Naive B cell (primary cell): ENCODE measurements around the gene RNF182. TPM values are rescaled to one million over a fixed set of nuclear protein-coding genes. Genes with fewer than 3 reads are reported as not detected.

ENCODE experiments used
- ATAC-seq, 2 donors: fragments of 150-1000 bp; cut with Tn5 transposase; 2 replicates each; pipeline ENCODE4 v1.10.0; 2021; ENCODE audit warnings: low read depth in 2 of 2, mild to moderate bottlenecking in 2 of 2, moderate library complexity in 2 of 2
- DNase-seq: peaks from one replicate; pipeline ENCODE4 v3.0.0; 2022
- H3K27ac Mint-ChIP-seq, 6 donors: one replicate each; pipeline ENCODE4 v1.8.0; 2020 to 2022; ENCODE audit warnings: mild to moderate bottlenecking in 6 of 6, mixed read lengths in 6 of 6, moderate library complexity in 5 of 6, inconsistent platforms in 2 of 6
- H3K27me3 Mint-ChIP-seq, 3 donors: one replicate each; pipeline ENCODE4 v1.8.0; 2021 to 2022; ENCODE audit warnings: mixed read lengths in 3 of 3, mild to moderate bottlenecking in 1 of 3
- H3K36me3 Mint-ChIP-seq, 2 donors: one replicate each; pipeline ENCODE4 v1.8.0; 2020 to 2022; ENCODE audit warnings: mixed read lengths in 2 of 2, inconsistent platforms in 1 of 2, mild to moderate bottlenecking in 1 of 2
- H3K4me1 Mint-ChIP-seq, 3 donors: one replicate each; pipeline ENCODE4 v1.8.0; 2020 to 2022; ENCODE audit warnings: mixed read lengths in 3 of 3, inconsistent platforms in 1 of 3, mild to moderate bottlenecking in 1 of 3, moderate library complexity in 1 of 3
- H3K4me3 Mint-ChIP-seq, 8 donors: one replicate each; pipeline ENCODE4 v1.8.0; 2020 to 2022; ENCODE audit warnings: mild to moderate bottlenecking in 8 of 8, mixed read lengths in 8 of 8, moderate library complexity in 8 of 8, inconsistent platforms in 2 of 8
- H3K9me3 Mint-ChIP-seq, 7 donors: one replicate each; pipeline ENCODE4 v1.8.0; 2020 to 2022; ENCODE audit warnings: mixed read lengths in 7 of 7, mild to moderate bottlenecking in 5 of 7, inconsistent platforms in 2 of 7, moderate library complexity in 1 of 7
- polyA plus RNA-seq, 6 donors: library from polyadenylated mRNA; unstranded; fragments of 300-500 nt; fragmentation: Illumina TruSeq; gene quantifications; one replicate each; pipeline ENCODE4 v1.2.3, GENCODE V29; 2021; ENCODE audit warnings: low read depth in 6 of 6

The RNF182 gene
- polyA plus RNA-seq, 6 donors from 2014 or later = not detected

- Mint-ChIP-seq H3K9me3 (peaks cover 0 to 2% (median 0%) of the 10 kb centered on the region in 7 donors), H3K36me3 (peaks cover 3 to 9% of the 10 kb centered on the region in 2 donors), H3K27me3 (peaks cover 4 to 20% (median 13%) of the 10 kb centered on the region in 3 donors), H3K27ac (no peak overlapping the region), H3K4me3 (no peak overlapping the region), H3K4me1 (peaks cover 6 to 9% (median 9%) of the 10 kb centered on the region in 3 donors)
- no peak for DNase-seq
- no peak for ATAC-seq
These were observed 95.8 kb downstream of the RNF182 start for GRCh38 chr6:14020551-14020950.

DNA sequence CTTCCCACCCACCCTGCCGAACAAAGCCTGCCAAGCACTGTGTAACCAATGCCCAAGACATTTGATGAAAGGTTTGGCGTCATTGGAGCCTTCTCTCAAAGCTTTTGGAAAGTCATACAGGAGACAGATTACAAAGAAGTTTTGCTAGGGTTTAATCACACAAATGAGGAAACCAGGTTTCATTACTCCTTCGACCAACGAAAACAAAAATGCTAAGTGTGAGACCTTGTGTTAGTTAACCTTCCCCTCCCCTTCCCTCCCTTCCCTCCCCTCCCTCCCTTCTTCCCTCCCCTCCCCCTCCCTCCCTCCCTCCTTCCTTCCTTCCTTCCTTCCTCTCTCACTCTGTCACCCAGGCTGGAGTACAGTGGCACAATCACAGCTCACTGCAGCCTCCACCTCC, 96.7 kb downstream of the RNF182 start:
- H3K27ac Mint-ChIP-seq = no peak overlapping the region
- peaks cover 0 to 26% (median 4%) of the 10 kb centered on the region in 3 donors for H3K27me3 Mint-ChIP-seq
- H3K9me3 Mint-ChIP-seq = no peaks in the 10 kb centered on the region
- H3K4me1 Mint-ChIP-seq = peaks cover 11 to 15% (median 12%) of the 10 kb centered on the region in 3 donors
- H3K36me3 Mint-ChIP-seq = peaks cover 0 to 9% of the 10 kb centered on the region in 2 donors
- H3K4me3 Mint-ChIP-seq = no peak overlapping the region
- no peak for ATAC-seq
- DNase-seq = no peak

- peaks cover 20 to 24% (median 22%) of the 10 kb centered on the region in 3 donors for H3K4me1 Mint-ChIP-seq
These were observed 97.9 kb downstream of the RNF182 start for GRCh38 chr6:14022673-14023072.

DNA sequence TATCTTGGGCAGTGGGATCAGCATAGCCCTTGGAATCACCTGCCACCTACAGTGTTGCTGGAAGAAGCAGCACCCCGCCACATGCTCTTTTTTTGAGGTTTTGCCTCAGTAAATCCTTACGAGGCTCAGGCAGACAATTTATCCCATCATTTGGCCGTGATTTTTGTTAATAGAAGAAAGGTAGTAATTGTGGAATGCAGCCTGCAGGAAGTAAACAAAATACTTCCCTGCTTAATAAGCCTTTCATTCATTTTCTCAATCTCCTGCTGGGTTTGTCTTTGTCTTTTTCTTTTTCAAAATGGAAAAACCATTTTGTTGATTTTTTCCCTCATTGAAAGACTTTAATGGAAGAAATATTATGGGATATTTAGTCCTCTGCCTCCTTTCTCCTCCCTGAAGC, 99.1 kb downstream of the RNF182 start:
- Mint-ChIP-seq H3K4me1 (peaks cover 20 to 24% (median 22%) of the 10 kb centered on the region in 3 donors), H3K9me3 (no peaks in the 10 kb centered on the region), H3K4me3 (no peak overlapping the region), H3K27ac (no peak overlapping the region), H3K27me3 (peaks cover 0 to 34% (median 4%) of the 10 kb centered on the region in 3 donors), H3K36me3 (peaks cover 0 to 4% of the 10 kb centered on the region in 2 donors)
- no peak for DNase-seq
- ATAC-seq = no peak

More at GRCh38 chr6:14022673-14023072, 97.9 kb downstream of the RNF182 start:
- Mint-ChIP-seq H3K36me3 (peaks cover 0 to 9% of the 10 kb centered on the region in 2 donors), H3K27me3 (peaks cover 0 to 34% (median 0%) of the 10 kb centered on the region in 3 donors), H3K4me3 (no peak overlapping the region), H3K9me3 (no peaks in the 10 kb centered on the region), H3K27ac (peak overlapping the region in 1 of 6 donors; percentile 78)
- DNase-seq (no peak), ATAC-seq (no peak)

- Mint-ChIP-seq H3K4me3 (peak overlapping the region in 1 of 8 donors; percentile 26), H3K4me1 (peaks cover 20 to 24% (median 22%) of the 10 kb centered on the region in 3 donors), H3K36me3 (no peaks in the 10 kb centered on the region), H3K27ac (peak overlapping the region in 1 of 6 donors; percentile 4), H3K9me3 (no peaks in the 10 kb centered on the region), H3K27me3 (peaks cover 5 to 27% (median 8%) of the 10 kb centered on the region in 3 donors)
- ATAC-seq = peak; percentile 64 to 72
- DNase-seq = no peak
These were observed 100.4 kb downstream of the RNF182 start for GRCh38 chr6:14025160-14025559.

- H3K36me3 Mint-ChIP-seq = no peaks in the 10 kb centered on the region
- peak overlapping the region in 2 of 6 donors; percentile 25 to 77 for H3K27ac Mint-ChIP-seq
- H3K9me3 Mint-ChIP-seq = peaks cover 0 to 3% (median 0%) of the 10 kb centered on the region in 7 donors
- peaks cover 20 to 22% (median 21%) of the 10 kb centered on the region in 3 donors for H3K4me1 Mint-ChIP-seq
- ATAC-seq (peak; percentile 39 to 40), DNase-seq (no peak)
- H3K4me3 Mint-ChIP-seq = peak overlapping the region in 2 of 8 donors; percentile 0 to 59
- peaks cover 5 to 29% (median 8%) of the 10 kb centered on the region in 3 donors for H3K27me3 Mint-ChIP-seq
These were observed 102.2 kb downstream of the RNF182 start for GRCh38 chr6:14026831-14027539.

GRCh38 chr6:14028631-14029030, 103.9 kb downstream of the RNF182 start:
- no peak for ATAC-seq
- Mint-ChIP-seq H3K9me3 (peaks cover 0 to 3% (median 0%) of the 10 kb centered on the region in 7 donors), H3K4me3 (no peak overlapping the region), H3K27ac (no peak overlapping the region), H3K36me3 (no peaks in the 10 kb centered on the region), H3K27me3 (peaks cover 8 to 29% (median 11%) of the 10 kb centered on the region in 3 donors), H3K4me1 (peaks cover 20 to 22% (median 21%) of the 10 kb centered on the region in 3 donors)
- DNase-seq = no peak

- no peak overlapping the region for H3K4me3 Mint-ChIP-seq
- H3K27me3 Mint-ChIP-seq = peaks cover 16 to 36% (median 21%) of the 10 kb centered on the region in 3 donors
- no peak overlapping the region for H3K27ac Mint-ChIP-seq
- H3K9me3 Mint-ChIP-seq = peaks cover 0 to 3% (median 0%) of the 10 kb centered on the region in 7 donors
- H3K36me3 Mint-ChIP-seq = no peaks in the 10 kb centered on the region
- ATAC-seq = no peak
- no peak for DNase-seq
- H3K4me1 Mint-ChIP-seq = peaks cover 20 to 22% (median 21%) of the 10 kb centered on the region in 3 donors
These were observed 104.9 kb downstream of the RNF182 start for GRCh38 chr6:14029605-14030004.

Other genes starting within 250 kb of the RNF182 start
- 1 to 10 TPM; 2.2 to 5.0 (median 3.3) TPM for gene RANBP9, start 213.1 kb upstream of the RNF182 start, polyA plus RNA-seq
- 10 to 100 TPM in 3 of 6 donors, 1 to 10 TPM in 3; 5.4 to 11.5 (median 9.8) TPM for gene MCUR1, start 110.4 kb upstream of the RNF182 start, polyA plus RNA-seq
- 100 to 1,000 TPM in 4 of 6 donors, 10 to 100 TPM in 2; 57.0 to 622 (median 209) TPM for gene CD83, start 192.8 kb downstream of the RNF182 start, polyA plus RNA-seq